SU-DHL-6 (cell line): ENCODE measurements around the gene FBXW2.

ENCODE experiments used
- H2AFZ ChIP-seq: fragments of 200-600 bp; sonication (generic); 2 replicates; pipeline ENCODE4 v1.6.1; 2014; ENCODE audit warnings: low read depth, mild to moderate bottlenecking, moderate library complexity, mixed read lengths, antibody characterized with exemption, low read length; ENCODE audit not compliant: severe bottlenecking
- H3F3A ChIP-seq: fragments of 200-600 bp; shearing (Covaris generic); 2 replicates; pipeline ENCODE4 v1.6.0; 2016; ENCODE audit warnings: antibody characterized with exemption, mild to moderate bottlenecking; ENCODE audit not compliant: insufficient read depth
- H3K27ac ChIP-seq: fragments of 200-600 bp; sonication (generic); 2 replicates; pipeline ENCODE4 v1.5.1; 2016; ENCODE audit warnings: low read depth, mild to moderate bottlenecking, low read length, moderate library complexity, mixed read lengths
- H3K27me3 ChIP-seq: fragments of 200-600 bp; sonication (generic), shearing (Covaris generic); 2 replicates; pipeline ENCODE4 v1.6.0; 2014; ENCODE audit warnings: mild to moderate bottlenecking, low read length
- H3K36me3 ChIP-seq: fragments of 200-600 bp; sonication (generic); 2 replicates; pipeline ENCODE4 v1.6.1; 2014; ENCODE audit warnings: mild to moderate bottlenecking, low read length, mixed read lengths
- H3K4me2 ChIP-seq: fragments of 300-600, 200-600 bp; shearing (Covaris generic), sonication (generic); 2 replicates; pipeline ENCODE4 v1.6.0; 2014; ENCODE audit warnings: low read length, low read depth, mild to moderate bottlenecking; ENCODE audit not compliant: poor library complexity, severe bottlenecking
- H3K4me3 ChIP-seq: fragments of 200-600 bp; sonication (generic); 2 replicates; pipeline ENCODE4 v1.5.1; 2014; ENCODE audit warnings: antibody characterized with exemption, low read length, mild to moderate bottlenecking, mixed read lengths; ENCODE audit not compliant: insufficient read depth, poor library complexity, severe bottlenecking
- H3K79me2 ChIP-seq: fragments of 200-600 bp; sonication (generic); 2 replicates; pipeline ENCODE4 v1.6.1; 2014; ENCODE audit warnings: mild to moderate bottlenecking, low read length, moderate library complexity; ENCODE audit not compliant: insufficient read depth
- H3K9ac ChIP-seq: fragments of 200-600 bp; sonication (generic); 2 replicates; pipeline ENCODE4 v1.7.0; 2014; ENCODE audit warnings: mild to moderate bottlenecking, low read length
- H3K9me2 ChIP-seq: fragments of 200-600 bp; sonication (generic); replicated peaks from 2 replicates; pipeline ENCODE4 v1.6.1; 2014; ENCODE audit warnings: low read length; ENCODE audit not compliant: insufficient read depth
- H3K9me3 ChIP-seq: fragments of 200-600 bp; sonication (generic); 2 replicates; pipeline ENCODE4 v1.6.1; 2014; ENCODE audit warnings: low read length, mixed read lengths; ENCODE audit not compliant: insufficient read depth
- H4K20me1 ChIP-seq: fragments of 200-600 bp; sonication (generic); 2 replicates; pipeline ENCODE4 v1.6.1; 2014; ENCODE audit warnings: low read depth, mild to moderate bottlenecking, antibody characterized with exemption, low read length, moderate library complexity, mixed read lengths
- EZH2phosphoT487 ChIP-seq: fragments of 200-600 bp; sonication (generic), shearing (Covaris generic); conservative IDR thresholded peaks from 2 replicates; pipeline ENCODE4 v1.6.1; 2018; ENCODE audit warnings: mild to moderate bottlenecking, antibody characterized with exemption, low read length, moderate library complexity, mixed read lengths
- TF ChIP-seq, protein P1 (sequence below): fragments of 200-600 bp; sonication (generic); IDR thresholded peaks from one replicate; pipeline ENCODE4 v1.5.1; 2017; ENCODE audit warnings: antibody characterized with exemption, mild to moderate bottlenecking, low read length, moderate library complexity; ENCODE audit not compliant: insufficient read depth, poor library complexity, severe bottlenecking

Gene FBXW2

GRCh38 chr9:120730654-120731514 lies 62.3 kb downstream of the FBXW2 start:
- Histone ChIP-seq H3K4me2 (no peak overlapping the region), H3K27me3 (no peaks in the 10 kb centered on the region), H2AFZ (no peak overlapping the region), H3K4me3 (no peak overlapping the region), H4K20me1 (no peaks in the 10 kb centered on the region), H3K9ac (no peak overlapping the region), H3F3A (no peaks in the 10 kb centered on the region), H3K9me3 (no peaks in the 10 kb centered on the region), H3K27ac (no peak overlapping the region), H3K36me3 (no peaks in the 10 kb centered on the region), H3K9me2 (no peaks in the 10 kb centered on the region), H3K79me2 (no peaks in the 10 kb centered on the region)
- TF ChIP-seq EZH2phosphoT487, result no peak
- TF ChIP-seq, protein P1, sequence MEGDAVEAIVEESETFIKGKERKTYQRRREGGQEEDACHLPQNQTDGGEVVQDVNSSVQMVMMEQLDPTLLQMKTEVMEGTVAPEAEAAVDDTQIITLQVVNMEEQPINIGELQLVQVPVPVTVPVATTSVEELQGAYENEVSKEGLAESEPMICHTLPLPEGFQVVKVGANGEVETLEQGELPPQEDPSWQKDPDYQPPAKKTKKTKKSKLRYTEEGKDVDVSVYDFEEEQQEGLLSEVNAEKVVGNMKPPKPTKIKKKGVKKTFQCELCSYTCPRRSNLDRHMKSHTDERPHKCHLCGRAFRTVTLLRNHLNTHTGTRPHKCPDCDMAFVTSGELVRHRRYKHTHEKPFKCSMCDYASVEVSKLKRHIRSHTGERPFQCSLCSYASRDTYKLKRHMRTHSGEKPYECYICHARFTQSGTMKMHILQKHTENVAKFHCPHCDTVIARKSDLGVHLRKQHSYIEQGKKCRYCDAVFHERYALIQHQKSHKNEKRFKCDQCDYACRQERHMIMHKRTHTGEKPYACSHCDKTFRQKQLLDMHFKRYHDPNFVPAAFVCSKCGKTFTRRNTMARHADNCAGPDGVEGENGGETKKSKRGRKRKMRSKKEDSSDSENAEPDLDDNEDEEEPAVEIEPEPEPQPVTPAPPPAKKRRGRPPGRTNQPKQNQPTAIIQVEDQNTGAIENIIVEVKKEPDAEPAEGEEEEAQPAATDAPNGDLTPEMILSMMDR, result no peak

- no peaks in the 10 kb centered on the region for H4K20me1 ChIP-seq
- no peak overlapping the region for H2AFZ ChIP-seq
- no peak overlapping the region for H3K27ac ChIP-seq
- H3K9ac ChIP-seq, result no peak overlapping the region
- no peak for TF ChIP-seq EZH2phosphoT487
- TF ChIP-seq, protein P1, result no peak
- H3K4me2 ChIP-seq, result no peak overlapping the region
- H3K9me3 ChIP-seq, result no peaks in the 10 kb centered on the region
- no peaks in the 10 kb centered on the region for H3K9me2 ChIP-seq
- H3K36me3 ChIP-seq, result no peaks in the 10 kb centered on the region
- H3K79me2 ChIP-seq, result no peaks in the 10 kb centered on the region
- no peaks in the 10 kb centered on the region for H3F3A ChIP-seq
- H3K27me3 ChIP-seq, result no peaks in the 10 kb centered on the region
- no peak overlapping the region for H3K4me3 ChIP-seq
Observed at GRCh38 chr9:120729791-120730241, 63.4 kb downstream of the FBXW2 start.

GRCh38 chr9:120726484-120726883 lies 66.7 kb downstream of the FBXW2 start:
- no peaks in the 10 kb centered on the region for H3K9me3 ChIP-seq
- no peak overlapping the region for H3K4me3 ChIP-seq
- H2AFZ ChIP-seq, result no peak overlapping the region
- H3K36me3 ChIP-seq, result no peaks in the 10 kb centered on the region
- H3F3A ChIP-seq, result no peaks in the 10 kb centered on the region
- no peak overlapping the region for H3K4me2 ChIP-seq
- H4K20me1 ChIP-seq, result no peaks in the 10 kb centered on the region
- no peaks in the 10 kb centered on the region for H3K9me2 ChIP-seq
- TF ChIP-seq EZH2phosphoT487, result no peak
- TF ChIP-seq, protein P1, result no peak
- no peaks in the 10 kb centered on the region for H3K27me3 ChIP-seq
- H3K79me2 ChIP-seq, result no peaks in the 10 kb centered on the region
- H3K9ac ChIP-seq, result no peak overlapping the region
- H3K27ac ChIP-seq, result no peak overlapping the region
